Measurements from ENCODE around the gene PRMT5.

Gene PRMT5

DNA sequence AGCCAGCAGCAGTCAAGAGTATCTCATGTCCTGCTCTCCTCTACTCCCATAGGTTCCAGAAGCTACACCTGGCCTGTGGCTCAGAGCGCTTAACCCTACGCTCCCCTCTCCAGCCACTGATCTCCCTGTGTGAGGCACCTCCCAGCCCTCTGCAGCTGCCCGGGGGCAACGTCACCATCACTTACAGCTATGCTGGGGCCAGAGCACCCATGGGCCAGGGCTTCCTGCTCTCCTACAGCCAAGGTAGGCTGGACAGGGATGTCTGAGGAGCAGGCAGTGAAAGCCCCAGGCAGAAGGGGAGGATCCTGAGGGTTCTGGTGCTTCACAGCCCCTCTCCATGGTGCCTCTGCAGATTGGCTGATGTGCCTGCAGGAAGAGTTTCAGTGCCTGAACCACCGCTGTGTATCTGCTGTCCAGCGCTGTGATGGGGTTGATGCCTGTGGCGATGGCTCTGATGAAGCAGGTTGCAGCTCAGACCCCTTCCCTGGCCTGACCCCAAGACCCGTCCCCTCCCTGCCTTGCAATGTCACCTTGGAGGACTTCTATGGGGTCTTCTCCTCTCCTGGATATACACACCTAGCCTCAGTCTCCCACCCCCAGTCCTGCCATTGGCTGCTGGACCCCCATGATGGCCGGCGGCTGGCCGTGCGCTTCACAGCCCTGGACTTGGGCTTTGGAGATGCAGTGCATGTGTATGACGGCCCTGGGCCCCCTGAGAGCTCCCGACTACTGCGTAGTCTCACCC is 54.0 kb downstream of the PRMT5 start:
- no peak for DNase-seq (ENCODE audit: low read depth)
- TF ChIP-seq, protein P1, sequence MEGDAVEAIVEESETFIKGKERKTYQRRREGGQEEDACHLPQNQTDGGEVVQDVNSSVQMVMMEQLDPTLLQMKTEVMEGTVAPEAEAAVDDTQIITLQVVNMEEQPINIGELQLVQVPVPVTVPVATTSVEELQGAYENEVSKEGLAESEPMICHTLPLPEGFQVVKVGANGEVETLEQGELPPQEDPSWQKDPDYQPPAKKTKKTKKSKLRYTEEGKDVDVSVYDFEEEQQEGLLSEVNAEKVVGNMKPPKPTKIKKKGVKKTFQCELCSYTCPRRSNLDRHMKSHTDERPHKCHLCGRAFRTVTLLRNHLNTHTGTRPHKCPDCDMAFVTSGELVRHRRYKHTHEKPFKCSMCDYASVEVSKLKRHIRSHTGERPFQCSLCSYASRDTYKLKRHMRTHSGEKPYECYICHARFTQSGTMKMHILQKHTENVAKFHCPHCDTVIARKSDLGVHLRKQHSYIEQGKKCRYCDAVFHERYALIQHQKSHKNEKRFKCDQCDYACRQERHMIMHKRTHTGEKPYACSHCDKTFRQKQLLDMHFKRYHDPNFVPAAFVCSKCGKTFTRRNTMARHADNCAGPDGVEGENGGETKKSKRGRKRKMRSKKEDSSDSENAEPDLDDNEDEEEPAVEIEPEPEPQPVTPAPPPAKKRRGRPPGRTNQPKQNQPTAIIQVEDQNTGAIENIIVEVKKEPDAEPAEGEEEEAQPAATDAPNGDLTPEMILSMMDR (conservative IDR thresholded peaks at IDR 0.05; ENCODE audit: low read depth, low read length): no peak
- no peak overlapping the region for H3K4me3 ChIP-seq (ENCODE audit: low read length)

DNA sequence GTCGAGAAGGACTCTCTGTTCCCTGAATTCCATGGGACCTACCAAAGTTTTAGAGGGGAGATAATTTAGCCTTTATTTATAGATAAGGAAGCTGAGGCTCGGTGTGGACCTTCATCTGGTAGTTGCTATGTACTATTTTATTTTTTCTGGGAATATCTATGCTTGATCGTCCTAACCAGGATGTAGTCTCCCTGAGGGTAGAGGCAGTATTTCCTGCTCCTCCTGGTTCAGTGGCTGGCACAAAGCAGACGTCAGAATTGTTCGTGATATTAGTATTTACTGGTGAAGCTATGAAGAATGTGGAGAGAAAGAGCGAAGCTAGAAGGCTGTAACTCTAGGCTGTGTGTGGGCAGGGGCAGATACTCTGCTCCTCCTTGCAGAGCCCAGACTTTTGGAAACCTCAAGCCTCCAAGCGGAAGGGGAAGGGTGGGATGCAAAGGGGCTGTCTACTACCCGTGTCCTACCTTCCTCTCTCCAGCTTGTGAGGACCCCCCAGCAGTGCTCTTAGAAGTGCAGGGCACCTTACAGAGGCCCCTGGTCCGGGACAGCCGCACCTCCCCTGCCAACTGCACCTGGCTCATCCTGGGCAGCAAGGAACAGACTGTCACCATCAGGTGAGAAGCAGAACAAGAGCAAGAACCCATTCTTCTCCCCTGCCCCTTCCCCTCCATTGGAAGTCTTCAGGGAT is 56.2 kb downstream of the PRMT5 start:
- no peak for DNase-seq (ENCODE audit: low read depth)
- peak overlapping the region; percentile 85 for H3K4me3 ChIP-seq (ENCODE audit: low read length)
- TF ChIP-seq, protein P1 (conservative IDR thresholded peaks at IDR 0.05; ENCODE audit: low read depth, low read length): no peak

DNA sequence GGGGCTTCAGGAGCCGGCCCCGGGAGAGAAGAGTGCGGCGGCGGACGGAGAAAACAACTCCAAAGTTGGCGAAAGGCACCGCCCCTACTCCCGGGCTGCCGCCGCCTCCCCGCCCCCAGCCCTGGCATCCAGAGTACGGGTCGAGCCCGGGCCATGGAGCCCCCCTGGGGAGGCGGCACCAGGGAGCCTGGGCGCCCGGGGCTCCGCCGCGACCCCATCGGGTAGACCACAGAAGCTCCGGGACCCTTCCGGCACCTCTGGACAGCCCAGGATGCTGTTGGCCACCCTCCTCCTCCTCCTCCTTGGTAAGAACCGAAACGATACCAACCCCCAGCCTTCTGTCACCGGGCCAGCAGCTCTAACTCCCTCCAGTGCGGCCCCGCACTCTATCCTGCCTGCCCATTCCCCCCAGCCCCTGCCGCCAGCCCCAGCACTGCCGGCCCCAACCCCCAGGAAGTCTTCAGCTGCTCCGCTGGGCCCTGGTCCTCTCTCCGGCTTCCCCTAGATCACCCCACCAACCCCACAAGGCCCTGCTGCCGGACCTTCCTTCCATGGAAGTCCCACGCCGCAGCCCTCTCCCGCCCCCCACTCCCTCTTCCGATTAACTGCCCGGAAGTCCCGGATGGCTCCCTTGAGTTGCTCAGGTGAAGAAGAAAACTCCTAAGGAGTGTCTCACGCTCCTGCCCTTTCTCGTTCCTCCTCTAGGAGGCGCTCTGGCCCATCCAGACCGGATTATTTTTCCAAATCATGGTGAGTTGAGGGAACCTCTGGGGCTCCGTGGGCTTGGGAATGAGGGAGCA is 56.9 kb downstream of the PRMT5 start:
- TF ChIP-seq, protein P1 (conservative IDR thresholded peaks at IDR 0.05; ENCODE audit: low read depth, low read length): peak; percentile 97
- no peak for DNase-seq (ENCODE audit: low read depth)
- peak overlapping the region; percentile 85 for H3K4me3 ChIP-seq (ENCODE audit: low read length)

DNA sequence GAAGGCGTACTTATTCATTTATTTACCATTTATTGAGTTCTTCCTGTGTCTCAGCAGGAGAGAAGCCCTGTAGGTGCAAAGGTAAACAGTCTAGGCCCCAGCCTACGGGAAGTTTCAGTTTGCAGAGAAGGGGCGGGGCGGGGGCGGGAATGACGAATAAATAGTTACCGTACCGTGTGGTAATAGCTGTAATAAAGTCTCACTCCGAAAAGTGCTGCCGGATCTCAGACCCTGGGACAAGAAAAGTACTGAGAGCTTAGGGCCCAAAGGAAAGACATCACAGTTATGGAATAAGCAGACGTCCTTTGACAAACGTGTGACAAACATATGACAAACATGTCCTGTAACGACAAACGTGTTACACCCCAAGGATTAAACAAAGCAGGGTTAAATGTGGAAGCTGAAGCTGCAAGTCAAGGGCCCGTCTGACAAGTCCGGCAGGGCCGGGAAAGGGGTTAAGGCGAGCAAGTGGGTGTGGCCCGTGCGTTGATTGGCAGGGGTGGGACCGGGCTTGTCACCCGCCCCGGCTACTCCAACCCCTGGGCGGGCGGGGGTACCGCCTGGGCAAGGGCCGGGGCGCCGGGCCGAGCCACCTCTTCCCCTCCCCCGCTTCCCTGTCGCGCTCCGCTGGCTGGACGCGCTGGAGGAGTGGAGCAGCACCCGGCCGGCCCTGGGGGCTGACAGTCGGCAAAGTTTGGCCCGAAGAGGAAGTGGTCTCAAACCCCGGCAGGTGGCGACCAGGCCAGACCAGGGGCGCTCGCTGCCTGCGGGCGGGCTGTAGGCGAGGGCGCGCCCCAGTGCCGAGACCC is 57.7 kb downstream of the PRMT5 start, which contains the start of gene LRP10:
Gene LRP10 (plus strand): TSS at position 517 of the 809 bp plus-strand sequence. CDS start 564 bp downstream, outside the sequence.
- TF ChIP-seq, protein P1 (conservative IDR thresholded peaks at IDR 0.05; ENCODE audit: low read depth, low read length): no peak
- H3K4me3 ChIP-seq (ENCODE audit: low read length): peak within 1 kb of the TSS; percentile 85
- DNase-seq (ENCODE audit: low read depth): peak; percentile 66

DNA sequence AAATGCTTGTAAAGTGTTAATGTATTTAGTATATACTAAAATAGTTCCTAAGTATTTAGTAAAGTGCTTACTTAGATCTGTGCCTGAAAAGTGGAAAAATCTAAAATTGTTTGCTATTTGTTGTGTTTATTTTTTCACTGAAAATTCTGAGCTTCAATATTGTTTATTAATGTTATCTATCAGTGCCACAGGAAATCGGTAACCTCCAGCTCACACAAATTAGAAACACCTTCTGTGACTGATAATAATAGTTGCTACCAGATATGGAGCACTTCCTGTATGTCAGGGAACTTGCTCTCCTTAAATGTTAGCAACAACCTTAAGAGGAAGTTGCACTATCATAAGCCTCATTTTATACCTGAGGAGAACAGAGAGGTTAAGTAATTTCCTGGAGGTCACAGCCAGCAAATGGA is 58.4 kb downstream of the PRMT5 start:
- DNase-seq (ENCODE audit: low read depth): no peak
- H3K4me3 ChIP-seq (ENCODE audit: low read length): peak overlapping the region; percentile 85
- TF ChIP-seq, protein P1 (conservative IDR thresholded peaks at IDR 0.05; ENCODE audit: low read depth, low read length): no peak

Measured in retinal pigment epithelial cell (primary cell).